H7 (cell line): ENCODE results near the gene HVCN1. TPM values are rescaled to one million over a fixed set of nuclear protein-coding genes. Genes with fewer than 3 reads are reported as not detected.
"Not testable (repeated sequence)": the region's sequence is repeated elsewhere in the genome, so short reads cannot be mapped to it uniquely, and the experiment has no call there.

Experiments
- DNase-seq: peaks from one replicate; pipeline ENCODE4 v3.0.0; 2012
- H3K27me3 ChIP-seq: 2 replicates; pipeline ENCODE4 v1.6.0; 2011; ENCODE audit warnings: mild to moderate bottlenecking, low read length; ENCODE audit not compliant: control insufficient read depth, insufficient read depth
- H3K36me3 ChIP-seq: replicated peaks from 2 replicates; pipeline ENCODE4 v1.5.1; 2011; ENCODE audit warnings: low read length; ENCODE audit not compliant: control insufficient read depth, insufficient read depth
- H3K4me3 ChIP-seq: 2 replicates; pipeline ENCODE4 v1.5.1; 2011; ENCODE audit warnings: low read depth, mild to moderate bottlenecking, control low read depth, low read length, moderate library complexity; ENCODE audit not compliant: insufficient read depth
- total RNA-seq: library from RNA; depleted of rRNA; stranded (reverse); fragments of >200 nt; shearing (Covaris generic); gene quantifications from 2 replicates; pipeline ENCODE4 v1.2.3, GENCODE V29; 2014

HVCN1 gene
- total RNA-seq, 1 experiment from 2014 or later, result 6.9 TPM

GRCh38 chr12:110667671-110668070 is 21.2 kb downstream of the HVCN1 start:
- Histone ChIP-seq H3K4me3 (no peak overlapping the region), H3K36me3 (no peaks in the 10 kb centered on the region), H3K27me3 (no peaks in the 10 kb centered on the region)
- no peak for DNase-seq

- no peak for DNase-seq
- no peaks in the 10 kb centered on the region for H3K27me3 ChIP-seq
- no peak overlapping the region for H3K4me3 ChIP-seq
- H3K36me3 ChIP-seq, result no peaks in the 10 kb centered on the region
Observed at GRCh38 chr12:110666892-110667291, 22.0 kb downstream of the HVCN1 start.

GRCh38 chr12:110661337-110661972 is 27.5 kb downstream of the HVCN1 start:
- Histone ChIP-seq H3K36me3 (no peaks in the 10 kb centered on the region), H3K27me3 (no peaks in the 10 kb centered on the region), H3K4me3 (no peak overlapping the region)
- DNase-seq, result peak; percentile 52

GRCh38 chr12:110658878-110659277 is 30.0 kb downstream of the HVCN1 start:
- no peak for DNase-seq
- Histone ChIP-seq H3K4me3 (no peak overlapping the region), H3K36me3 (no peaks in the 10 kb centered on the region), H3K27me3 (no peaks in the 10 kb centered on the region)

GRCh38 chr12:110658242-110658641 is 30.7 kb downstream of the HVCN1 start:
- Histone ChIP-seq H3K4me3 (no peak overlapping the region), H3K36me3 (no peaks in the 10 kb centered on the region), H3K27me3 (no peaks in the 10 kb centered on the region)
- DNase-seq, result no peak

- no peak overlapping the region for H3K4me3 ChIP-seq
- DNase-seq, result no peak
- no peaks in the 10 kb centered on the region for H3K27me3 ChIP-seq
- no peaks in the 10 kb centered on the region for H3K36me3 ChIP-seq
Observed at GRCh38 chr12:110657747-110658146, 31.2 kb downstream of the HVCN1 start.

- H3K4me3 ChIP-seq, result no peak overlapping the region
- H3K27me3 ChIP-seq, result no peaks in the 10 kb centered on the region
- no peaks in the 10 kb centered on the region for H3K36me3 ChIP-seq
- DNase-seq, result no peak
Observed at GRCh38 chr12:110656071-110656655, 32.8 kb downstream of the HVCN1 start.

GRCh38 chr12:110654238-110654637 is 34.7 kb downstream of the HVCN1 start:
- DNase-seq, H3K4me3 ChIP-seq, H3K27me3 ChIP-seq, H3K36me3 ChIP-seq: not testable (repeated sequence)

- no peaks in the 10 kb centered on the region for H3K27me3 ChIP-seq
- peak; percentile 44 for DNase-seq
- no peak overlapping the region for H3K4me3 ChIP-seq
- no peaks in the 10 kb centered on the region for H3K36me3 ChIP-seq
Observed at GRCh38 chr12:110649341-110649847, 39.5 kb downstream of the HVCN1 start.

- no peak for DNase-seq
- no peaks in the 10 kb centered on the region for H3K27me3 ChIP-seq
- H3K36me3 ChIP-seq, result no peaks in the 10 kb centered on the region
- H3K4me3 ChIP-seq, result no peak overlapping the region
Observed at GRCh38 chr12:110647631-110648040, 41.3 kb downstream of the HVCN1 start.

- Histone ChIP-seq H3K4me3 (no peak overlapping the region), H3K36me3 (no peaks in the 10 kb centered on the region), H3K27me3 (no peaks in the 10 kb centered on the region)
- peak; percentile 56 for DNase-seq
Observed at GRCh38 chr12:110641521-110641920, 47.4 kb downstream of the HVCN1 start.

GRCh38 chr12:110640275-110641025 is 48.5 kb downstream of the HVCN1 start:
- Histone ChIP-seq H3K4me3 (no peak overlapping the region), H3K27me3 (no peaks in the 10 kb centered on the region)
- no peak for DNase-seq

GRCh38 chr12:110639336-110640141 is 49.4 kb downstream of the HVCN1 start:
- DNase-seq, result no peak
- no peaks in the 10 kb centered on the region for H3K27me3 ChIP-seq

More at GRCh38 chr12:110640275-110641025, 48.5 kb downstream of the HVCN1 start:
- no peaks in the 10 kb centered on the region for H3K36me3 ChIP-seq

GRCh38 chr12:110638796-110639195 is 50.1 kb downstream of the HVCN1 start:
- H3K27me3 ChIP-seq, result no peaks in the 10 kb centered on the region
- no peak overlapping the region for H3K4me3 ChIP-seq

More at GRCh38 chr12:110639336-110640141, 49.4 kb downstream of the HVCN1 start:
- Histone ChIP-seq H3K36me3 (no peaks in the 10 kb centered on the region), H3K4me3 (no peak overlapping the region)

More at GRCh38 chr12:110638796-110639195, 50.1 kb downstream of the HVCN1 start:
- no peaks in the 10 kb centered on the region for H3K36me3 ChIP-seq
- no peak for DNase-seq
